GM12878 (cell line): ENCODE results near the gene SPTSSB.

Source experiments
- ETV6 ChIP-seq, 2 experiments: fragments of 450-650 bp in 1 of 2; IDR thresholded peaks in 1 of 2; conservative IDR thresholded peaks in 1 of 2; 2 replicates each; pipeline ENCODE4 v1.6.1; 2014; ENCODE audit warnings: antibody characterized with exemption in 1 of 2, borderline replicate concordance in 1 of 2, low read depth in 1 of 2, mild to moderate bottlenecking in 1 of 2, moderate library complexity in 1 of 2
- FOXM1 ChIP-seq: IDR thresholded peaks from 2 replicates; pipeline ENCODE4 v1.6.1; 2012; ENCODE audit warnings: low read depth, mild to moderate bottlenecking, inconsistent platforms, low read length, moderate library complexity
- NFYA ChIP-seq: IDR thresholded peaks from 2 replicates; pipeline ENCODE4 v1.6.1; 2011; ENCODE audit warnings: low read depth, mild to moderate bottlenecking, low read length, improper control_type of control experiment, borderline replicate concordance
- RAD21 ChIP-seq: IDR thresholded peaks from 2 replicates; pipeline ENCODE4 v1.6.1; 2011; ENCODE audit warnings: mild to moderate bottlenecking, low read depth, low read length, moderate library complexity; ENCODE audit not compliant: insufficient read depth

GRCh38 chr3:161412123-161412522 lies 40.8 kb upstream of the SPTSSB start:
- TF ChIP-seq FOXM1, result no peak
- TF ChIP-seq ETV6 (conservative IDR thresholded peaks at IDR 0.05 in 1 of 2, IDR thresholded peaks at IDR 0.05 in 1 of 2; ENCODE audit: borderline replicate concordance in 1 of 2, low read depth in 1 of 2), result no peak
- no peak for TF ChIP-seq RAD21
- no peak for TF ChIP-seq NFYA
